ENCODE results near the gene S1PR4. TPM values are rescaled to one million over a fixed set of nuclear protein-coding genes. Genes with fewer than 3 reads are reported as not detected.
A peak's percentile ranks its signal among the peaks of the same experiment; 100 is the strongest.

The S1PR4 gene
- total RNA-seq, 2 experiments from 2014 or later, result 32.7 to 34.0 TPM

- Mint-ChIP-seq H3K36me3 (peaks cover 18% of the 10 kb centered on the region), H3K9me3 (no peaks in the 10 kb centered on the region), H3K27me3 (no peaks in the 10 kb centered on the region), H3K27ac (peak overlapping the region; percentile 57), H3K4me3 (peak overlapping the region; percentile 1), H3K4me1 (ENCODE audit: low read depth) (peaks cover 38% of the 10 kb centered on the region)
- POLR2A ChIA-PET, result interaction anchor here (0.7 kb wide), 1 partner anchor 10 kb away, joined by 4 read pairs; no protein-coding TSS in a partner anchor
- intact Hi-C loops (cut with micrococcal nuclease), result loop anchor here (1.0 kb wide), 1 partner anchor 10 kb away; no protein-coding TSS in a partner anchor
- no peak for DNase-seq
- CTCF ChIA-PET, result interaction anchor here (0.9 to 8.4 kb wide), 5 partner anchors 9 to 67 kb away, joined by 3 to 59 read pairs (median 4); no protein-coding TSS in a partner anchor
Measured at GRCh38 chr19:3142781-3143337, 35.7 kb upstream of the S1PR4 start.

DNA sequence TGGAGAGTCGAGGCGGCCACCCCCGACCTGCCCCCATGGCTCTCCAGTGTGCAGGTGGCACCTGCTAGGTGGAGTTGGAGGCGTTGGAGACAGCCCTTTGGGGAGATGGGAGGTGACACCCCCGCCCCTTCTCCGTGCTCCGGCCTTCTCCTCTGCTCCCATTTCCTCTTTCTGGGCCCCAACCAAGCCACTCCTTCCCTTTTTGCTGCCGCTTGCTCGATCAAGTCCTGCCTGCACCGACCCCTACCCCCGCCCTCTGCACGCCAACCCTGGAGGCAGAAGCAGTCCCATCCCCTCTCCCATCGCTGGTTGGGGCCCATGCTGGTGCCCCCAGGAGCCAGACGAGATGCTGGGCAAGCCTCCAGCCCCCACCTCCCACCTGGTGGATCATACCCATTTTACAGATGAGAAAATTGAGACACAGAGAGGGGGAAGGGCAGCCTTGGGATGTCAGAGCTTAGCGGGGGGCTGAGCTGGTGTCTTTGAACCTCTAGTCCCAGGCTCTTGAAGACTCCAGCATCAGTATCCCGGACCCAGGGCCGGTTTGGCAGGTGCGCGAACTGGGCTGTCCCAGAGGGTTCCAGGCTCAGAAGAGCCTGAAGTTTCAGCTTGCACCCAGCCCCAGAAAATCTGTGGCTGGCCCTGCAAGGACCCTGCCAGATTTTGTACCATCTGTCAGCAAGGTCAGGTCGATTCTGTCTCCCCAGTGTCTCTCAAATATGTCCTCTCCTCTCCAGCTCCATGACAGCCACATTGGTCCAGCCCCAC, 32.5 kb upstream of the S1PR4 start:
- Mint-ChIP-seq H3K4me3 (no peak overlapping the region), H3K27ac (no peak overlapping the region), H3K36me3 (peaks cover 18% of the 10 kb centered on the region), H3K27me3 (no peaks in the 10 kb centered on the region), H3K4me1 (ENCODE audit: low read depth) (peaks cover 29% of the 10 kb centered on the region), H3K9me3 (no peaks in the 10 kb centered on the region)
- POLR2A ChIA-PET, result no interaction called here
- intact Hi-C loops (cut with micrococcal nuclease), result loop anchor here (1.0 kb wide), 1 partner anchor 17 kb away; no protein-coding TSS in a partner anchor
- DNase-seq, result no peak
- CTCF ChIA-PET, result interaction anchor here (0.9 to 3.6 kb wide), 9 partner anchors 8 to 110 kb away, joined by 3 to 33 read pairs (median 6); partner anchors contain the start of gene GNA15

DNA sequence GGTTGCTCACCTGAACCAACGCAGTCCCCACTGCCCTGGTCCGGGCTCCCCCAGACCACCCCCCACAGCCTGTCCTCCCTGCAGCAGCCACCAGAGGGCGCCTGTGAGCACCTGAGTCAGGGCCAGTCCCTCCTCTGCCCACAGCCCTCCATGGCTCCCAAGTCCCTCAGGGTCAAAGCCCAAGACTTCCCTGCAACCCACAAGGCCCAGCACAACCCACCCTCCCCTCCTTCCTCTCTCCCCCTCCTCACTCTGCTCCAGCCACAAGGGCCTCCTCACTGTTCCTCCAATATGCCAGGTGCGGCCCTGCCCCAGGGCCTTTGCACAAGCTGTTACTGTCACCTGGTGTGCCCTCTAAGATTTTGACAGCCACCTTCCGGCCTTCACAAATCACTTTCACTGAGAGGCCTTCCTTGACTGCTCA, 31.9 kb upstream of the S1PR4 start:
- Mint-ChIP-seq H3K27me3 (no peaks in the 10 kb centered on the region), H3K27ac (no peak overlapping the region), H3K4me1 (ENCODE audit: low read depth) (peaks cover 24% of the 10 kb centered on the region), H3K9me3 (no peaks in the 10 kb centered on the region), H3K36me3 (peaks cover 18% of the 10 kb centered on the region), H3K4me3 (no peak overlapping the region)
- intact Hi-C loops (cut with micrococcal nuclease), result loop anchor here (1.0 kb wide), 1 partner anchor 17 kb away; no protein-coding TSS in a partner anchor
- DNase-seq, result peak; percentile 79
- ChIA-PET POLR2A (no interaction called here), CTCF (interaction anchor here (0.9 to 3.6 kb wide), 10 partner anchors 9 to 111 kb away, joined by 3 to 33 read pairs (median 6); partner anchors contain the start of gene GNA15)

DNA sequence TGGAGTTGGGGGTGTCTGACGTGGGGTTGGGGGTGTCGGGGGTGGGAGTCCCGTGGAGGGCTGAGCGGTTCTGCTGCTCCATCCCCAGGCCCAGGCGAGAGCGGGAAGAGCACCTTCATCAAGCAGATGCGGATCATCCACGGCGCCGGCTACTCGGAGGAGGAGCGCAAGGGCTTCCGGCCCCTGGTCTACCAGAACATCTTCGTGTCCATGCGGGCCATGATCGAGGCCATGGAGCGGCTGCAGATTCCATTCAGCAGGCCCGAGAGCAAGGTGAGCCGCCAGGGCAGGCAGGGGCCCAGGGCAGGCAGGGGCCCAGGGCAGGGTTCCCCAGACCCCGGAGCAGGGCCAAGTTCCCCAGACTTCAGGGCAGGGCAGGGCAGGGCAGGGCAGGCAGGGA, 30.1 kb upstream of the S1PR4 start:
- Mint-ChIP-seq H3K36me3 (peaks cover 15% of the 10 kb centered on the region), H3K4me3 (no peak overlapping the region), H3K9me3 (no peaks in the 10 kb centered on the region), H3K27ac (no peak overlapping the region), H3K4me1 (ENCODE audit: low read depth) (peaks cover 9% of the 10 kb centered on the region), H3K27me3 (no peaks in the 10 kb centered on the region)
- CTCF ChIA-PET, result interaction anchor here (3.6 kb wide), 1 partner anchor 13 kb away, joined by 33 read pairs; no protein-coding TSS in a partner anchor
- POLR2A ChIA-PET, result no interaction called here
- no peak for DNase-seq
- intact Hi-C loops (cut with micrococcal nuclease), result no loop called here

GRCh38 chr19:3149089-3149488, 29.5 kb upstream of the S1PR4 start:
- peaks cover 9% of the 10 kb centered on the region for H3K4me1 Mint-ChIP-seq (ENCODE audit: low read depth)
- no peaks in the 10 kb centered on the region for H3K9me3 Mint-ChIP-seq
- CTCF ChIA-PET, result no interaction called here
- no peak overlapping the region for H3K4me3 Mint-ChIP-seq
- H3K27ac Mint-ChIP-seq, result no peak overlapping the region
- peaks cover 15% of the 10 kb centered on the region for H3K36me3 Mint-ChIP-seq
- POLR2A ChIA-PET, result interaction anchor here (0.9 kb wide), 1 partner anchor 8 kb away, joined by 3 read pairs; no protein-coding TSS in a partner anchor
- H3K27me3 Mint-ChIP-seq, result no peaks in the 10 kb centered on the region
- intact Hi-C loops (cut with micrococcal nuclease), result no loop called here
- DNase-seq, result no peak

GRCh38 chr19:3149526-3150505, 28.8 kb upstream of the S1PR4 start:
- intact Hi-C loops (cut with micrococcal nuclease), result no loop called here
- no peak for DNase-seq
- H3K4me3 Mint-ChIP-seq, result no peak overlapping the region
- no peaks in the 10 kb centered on the region for H3K9me3 Mint-ChIP-seq
- ChIA-PET CTCF (no interaction called here), POLR2A (interaction anchor here (0.9 kb wide), 1 partner anchor 9 kb away, joined by 3 read pairs; no protein-coding TSS in a partner anchor)
- peaks cover 15% of the 10 kb centered on the region for H3K36me3 Mint-ChIP-seq
- H3K27me3 Mint-ChIP-seq, result no peaks in the 10 kb centered on the region
- H3K4me1 Mint-ChIP-seq (ENCODE audit: low read depth), result peaks cover 9% of the 10 kb centered on the region
- no peak overlapping the region for H3K27ac Mint-ChIP-seq

DNA sequence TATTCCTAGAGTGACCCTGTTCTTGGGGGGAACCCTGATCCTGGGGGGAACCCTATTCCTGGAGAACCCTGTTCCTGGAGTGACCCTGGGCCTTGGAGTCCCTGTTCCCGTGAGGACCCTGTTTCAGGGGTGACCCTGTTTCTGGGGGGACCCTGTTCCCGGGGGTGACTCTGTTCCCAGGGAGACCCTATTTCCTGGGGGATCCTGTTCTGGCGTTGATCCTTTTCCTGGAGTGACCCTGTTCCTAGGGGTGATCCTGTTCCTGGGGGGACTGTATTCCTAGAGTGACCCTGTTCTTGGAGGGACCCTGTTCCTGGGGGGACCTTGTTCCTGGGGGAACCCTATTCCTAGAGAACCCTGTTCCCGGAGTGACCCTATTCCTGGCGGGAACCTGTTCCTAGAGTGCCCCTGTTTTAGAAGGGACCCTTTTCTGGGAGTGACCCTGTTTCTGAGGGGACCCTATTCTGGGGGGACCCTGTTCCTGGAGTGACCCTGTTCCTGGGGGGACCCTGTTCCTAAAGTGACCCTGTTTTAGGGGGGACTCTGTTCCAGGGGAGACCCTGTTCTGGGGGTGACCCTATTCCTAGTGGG, 27.7 kb upstream of the S1PR4 start:
- peaks cover 19% of the 10 kb centered on the region for H3K36me3 Mint-ChIP-seq
- H3K27ac Mint-ChIP-seq, result no peak overlapping the region
- H3K27me3 Mint-ChIP-seq, result no peaks in the 10 kb centered on the region
- ChIA-PET CTCF (interaction anchor here (1.3 kb wide), 1 partner anchor 21 kb away, joined by 3 read pairs; no protein-coding TSS in a partner anchor), POLR2A (interaction anchor here (0.8 kb wide), 1 partner anchor 31 kb away, joined by 4 read pairs; no protein-coding TSS in a partner anchor)
- no peak overlapping the region for H3K4me3 Mint-ChIP-seq
- no peaks in the 10 kb centered on the region for H3K9me3 Mint-ChIP-seq
- peaks cover 9% of the 10 kb centered on the region for H3K4me1 Mint-ChIP-seq (ENCODE audit: low read depth)
- DNase-seq, result no peak
- intact Hi-C loops (cut with micrococcal nuclease), result no loop called here

DNA sequence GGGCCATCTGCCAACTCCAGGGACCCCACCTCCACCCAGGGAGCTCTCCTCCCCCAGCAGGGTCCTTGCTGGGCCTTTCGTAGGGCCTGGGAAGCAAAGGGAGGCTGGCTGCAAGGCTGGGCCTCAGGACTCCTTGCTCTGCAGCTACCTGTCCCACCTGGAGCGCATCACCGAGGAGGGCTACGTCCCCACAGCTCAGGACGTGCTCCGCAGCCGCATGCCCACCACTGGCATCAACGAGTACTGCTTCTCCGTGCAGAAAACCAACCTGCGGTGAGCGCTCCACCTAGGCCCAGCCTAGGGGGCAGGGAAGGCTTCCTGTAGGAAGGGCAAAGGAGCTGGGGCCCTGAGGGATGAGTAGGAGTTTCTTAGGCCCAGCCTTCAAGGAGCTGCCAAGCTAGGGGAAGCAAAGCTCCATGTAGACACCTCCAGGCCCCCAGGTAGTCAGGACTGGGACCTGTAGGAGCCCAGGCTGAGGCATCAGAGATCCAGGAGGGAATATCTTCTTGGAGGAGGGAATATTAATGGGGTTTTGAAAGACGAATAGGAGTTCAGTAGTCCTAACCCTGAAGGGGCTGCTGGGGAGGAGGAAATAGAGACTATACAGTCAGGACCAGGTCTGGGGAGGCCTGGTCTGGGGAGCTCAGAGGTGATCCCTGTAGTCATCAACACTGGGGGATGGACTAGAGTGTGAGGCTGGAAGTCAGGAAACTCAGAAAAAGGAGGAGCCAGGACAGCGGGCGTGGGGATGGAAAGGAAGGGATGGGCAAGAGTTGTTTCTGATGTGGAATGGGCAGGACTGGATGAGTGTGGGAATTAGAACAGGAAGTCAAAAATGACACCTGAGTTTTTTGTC, 26.8 kb upstream of the S1PR4 start:
- Mint-ChIP-seq H3K27ac (no peak overlapping the region), H3K4me3 (no peak overlapping the region), H3K27me3 (no peaks in the 10 kb centered on the region), H3K36me3 (peaks cover 22% of the 10 kb centered on the region), H3K9me3 (no peaks in the 10 kb centered on the region), H3K4me1 (ENCODE audit: low read depth) (peaks cover 4% of the 10 kb centered on the region)
- no peak for DNase-seq
- ChIA-PET POLR2A (interaction anchor here (0.8 to 1.5 kb wide), 2 partner anchors 20 to 30 kb away, joined by 4 read pairs; no protein-coding TSS in a partner anchor), CTCF (interaction anchor here (1.3 kb wide), 1 partner anchor 22 kb away, joined by 3 read pairs; no protein-coding TSS in a partner anchor)
- intact Hi-C loops (cut with micrococcal nuclease), result no loop called here

GRCh38 chr19:3152419-3152780, 26.2 kb upstream of the S1PR4 start:
- no peaks in the 10 kb centered on the region for H3K27me3 Mint-ChIP-seq
- no peak overlapping the region for H3K27ac Mint-ChIP-seq
- no peaks in the 10 kb centered on the region for H3K9me3 Mint-ChIP-seq
- peaks cover 5% of the 10 kb centered on the region for H3K4me1 Mint-ChIP-seq (ENCODE audit: low read depth)
- CTCF ChIA-PET, result interaction anchor here (0.7 to 1.3 kb wide), 4 partner anchors 22 to 49 kb away, joined by 3 read pairs; no protein-coding TSS in a partner anchor
- intact Hi-C loops (cut with micrococcal nuclease), result no loop called here
- H3K4me3 Mint-ChIP-seq, result no peak overlapping the region
- POLR2A ChIA-PET, result interaction anchor here (1.5 kb wide), 1 partner anchor 19 kb away, joined by 4 read pairs; no protein-coding TSS in a partner anchor
- H3K36me3 Mint-ChIP-seq, result peaks cover 25% of the 10 kb centered on the region
- DNase-seq, result no peak

DNA sequence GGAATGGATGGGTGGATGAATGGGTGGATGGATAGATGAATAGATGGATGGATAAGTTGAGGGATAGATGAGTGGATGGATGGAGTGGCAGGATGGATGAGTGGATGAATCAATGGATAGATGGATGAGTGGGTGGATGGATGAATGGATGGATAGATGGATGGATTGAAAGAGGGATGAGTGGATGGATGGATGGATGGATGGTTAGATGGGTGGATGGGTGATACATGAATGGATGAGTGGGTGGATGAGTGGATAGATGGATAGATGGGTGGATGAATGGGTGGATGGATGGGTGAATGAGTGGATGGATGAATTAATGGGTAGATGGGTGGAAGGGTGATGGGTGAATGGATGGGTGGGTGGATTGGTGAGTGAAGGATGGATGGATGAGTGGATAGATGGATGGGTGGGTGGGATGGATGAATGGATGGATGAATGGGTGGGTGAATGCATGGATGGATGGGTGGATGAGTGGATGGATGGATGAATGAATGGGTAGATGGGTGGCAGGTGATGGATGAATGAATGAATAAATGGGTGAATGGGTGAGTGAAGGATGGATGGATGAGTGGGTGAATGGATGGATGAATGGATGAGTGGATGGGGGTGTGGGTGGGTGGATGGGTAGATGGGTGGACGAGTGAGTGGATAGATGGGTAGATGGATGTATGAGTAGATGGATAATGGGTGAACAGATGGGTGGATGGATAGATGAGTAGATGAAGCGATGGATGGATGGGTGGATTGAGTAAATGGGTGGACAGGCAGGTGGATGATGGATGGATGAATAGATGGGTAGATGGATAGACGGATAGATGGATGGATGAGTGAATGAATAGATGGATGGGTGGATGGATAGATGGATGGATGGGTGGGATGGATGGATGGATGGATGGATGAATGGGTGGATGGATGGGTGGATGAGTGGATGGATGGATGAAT, 25.0 kb upstream of the S1PR4 start:
- POLR2A ChIA-PET, result no interaction called here
- peaks cover 30% of the 10 kb centered on the region for H3K36me3 Mint-ChIP-seq
- H3K27ac Mint-ChIP-seq, result no peak overlapping the region
- H3K4me1 Mint-ChIP-seq (ENCODE audit: low read depth), result peaks cover 6% of the 10 kb centered on the region
- intact Hi-C loops (cut with micrococcal nuclease), result loop anchor here (2.0 kb wide), 2 partner anchors 13 to 31 kb away; partner anchors contain the start of gene NCLN
- no peak overlapping the region for H3K4me3 Mint-ChIP-seq
- CTCF ChIA-PET, result interaction anchor here (0.7 to 1.1 kb wide), 3 partner anchors 26 to 50 kb away, joined by 3 read pairs; no protein-coding TSS in a partner anchor
- H3K9me3 Mint-ChIP-seq, result no peaks in the 10 kb centered on the region
- no peaks in the 10 kb centered on the region for H3K27me3 Mint-ChIP-seq
- DNase-seq, result no peak

All from activated CD4-positive, alpha-beta memory T cell treated with anti-CD3 and anti-CD28 coated beads for 36 hours (primary cell).